Kidney epithelial cell (primary cell): Measurements from ENCODE around the gene FUBP3. TPM values are rescaled to one million over a fixed set of nuclear protein-coding genes. Genes with fewer than 3 reads are reported as not detected.

Experiments
- DNase-seq: peaks from one replicate; pipeline ENCODE4 v3.0.0-alpha.2; 2010; ENCODE audit warnings: low read depth
- H3K27me3 ChIP-seq: 2 replicates; pipeline ENCODE4 v1.6.0; 2011; ENCODE audit warnings: low read length; ENCODE audit not compliant: control insufficient read depth, insufficient read depth
- H3K36me3 ChIP-seq: 2 replicates; pipeline ENCODE4 v1.5.1; 2011; ENCODE audit warnings: low read length; ENCODE audit not compliant: control insufficient read depth, insufficient read depth
- H3K4me3 ChIP-seq: 2 replicates; pipeline ENCODE4 v1.5.1; 2011; ENCODE audit warnings: low read depth, mild to moderate bottlenecking, control low read depth, low read length
- CTCF ChIP-seq: IDR thresholded peaks from 2 replicates; pipeline ENCODE4 v1.5.1; 2011; ENCODE audit warnings: mild to moderate bottlenecking, moderate library complexity, low read length, control low read depth, inconsistent platforms; ENCODE audit not compliant: insufficient read depth, poor library complexity, severe bottlenecking
- total RNA-seq: library from RNA; depleted of rRNA; stranded (reverse); fragments of >200 nt; gene quantifications from 2 replicates; pipeline ENCODE4 v1.2.3, GENCODE V29; 2015

FUBP3 gene
- total RNA-seq, 1 donor from 2014 or later, result 49.5 TPM

- Histone ChIP-seq H3K36me3 (peaks cover 3% of the 10 kb centered on the region), H3K4me3 (no peak overlapping the region), H3K27me3 (no peaks in the 10 kb centered on the region)
- DNase-seq, result no peak
- TF ChIP-seq CTCF, result no peak
Observed at GRCh38 chr9:130631331-130632080, 52.1 kb downstream of the FUBP3 start.

GRCh38 chr9:130632081-130632710 lies 52.8 kb downstream of the FUBP3 start:
- Histone ChIP-seq H3K4me3 (no peak overlapping the region), H3K36me3 (peaks cover 4% of the 10 kb centered on the region), H3K27me3 (no peaks in the 10 kb centered on the region)
- TF ChIP-seq CTCF, result no peak
- no peak for DNase-seq

GRCh38 chr9:130632841-130633240 lies 53.5 kb downstream of the FUBP3 start:
- no peak for DNase-seq
- Histone ChIP-seq H3K27me3 (no peaks in the 10 kb centered on the region), H3K36me3 (peaks cover 4% of the 10 kb centered on the region), H3K4me3 (no peak overlapping the region)
- no peak for TF ChIP-seq CTCF

GRCh38 chr9:130633336-130634190 lies 54.2 kb downstream of the FUBP3 start:
- peaks cover 4% of the 10 kb centered on the region for H3K36me3 ChIP-seq
- TF ChIP-seq CTCF, result no peak

GRCh38 chr9:130634191-130634768 lies 54.9 kb downstream of the FUBP3 start:
- H3K36me3 ChIP-seq, result peaks cover 4% of the 10 kb centered on the region
- no peaks in the 10 kb centered on the region for H3K27me3 ChIP-seq
- H3K4me3 ChIP-seq, result no peak overlapping the region
- TF ChIP-seq CTCF, result no peak
- DNase-seq, result no peak

More at GRCh38 chr9:130633336-130634190, 54.2 kb downstream of the FUBP3 start:
- Histone ChIP-seq H3K4me3 (no peak overlapping the region), H3K27me3 (no peaks in the 10 kb centered on the region)
- DNase-seq, result no peak
